ENCODE measurements around the gene CST7.

Gene CST7

GRCh38 chr20:24951536-24952083 is 2.5 kb downstream of the CST7 start:
- no peak for DNase-seq

DNA sequence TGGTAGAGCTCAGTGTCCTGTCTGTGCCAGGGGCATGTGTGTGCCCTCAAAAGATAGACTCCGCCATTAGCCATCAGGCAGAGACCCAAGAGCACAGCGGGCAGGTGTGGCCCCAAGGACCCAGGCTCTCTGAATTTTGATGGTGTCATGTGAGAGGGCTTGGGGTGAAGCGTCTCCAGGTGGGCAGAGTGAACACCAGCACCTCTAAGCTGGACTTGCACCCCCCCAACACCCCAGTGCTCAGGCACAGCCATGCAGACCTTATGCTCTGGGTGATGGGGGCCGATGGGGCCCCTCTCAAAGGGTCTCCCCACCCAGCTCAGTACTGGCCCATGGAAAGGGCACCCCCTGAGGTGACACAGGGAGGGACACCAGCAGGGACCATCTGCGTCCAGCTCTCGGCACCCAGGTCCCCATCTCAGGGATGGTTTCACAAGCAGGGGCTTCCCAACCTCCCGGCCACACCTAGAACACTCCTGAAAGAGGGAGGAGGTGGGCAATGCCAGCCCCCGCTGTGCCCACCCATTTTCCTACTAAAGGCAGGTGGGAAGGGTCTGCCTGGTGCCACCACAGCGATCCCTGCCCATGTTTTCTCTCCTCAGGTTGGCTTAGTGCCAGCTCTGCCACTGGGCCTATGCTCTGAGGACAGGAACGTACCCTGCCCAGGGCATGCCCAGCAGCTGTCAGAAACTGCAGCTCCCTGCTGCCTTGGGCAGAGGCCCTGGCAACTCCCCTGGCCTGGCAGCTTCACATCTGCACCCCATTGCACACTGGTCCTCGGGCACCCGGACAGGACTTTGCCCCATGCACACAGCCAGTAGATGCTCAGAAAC is 3.5 kb downstream of the CST7 start:
- no peak for DNase-seq

DNA sequence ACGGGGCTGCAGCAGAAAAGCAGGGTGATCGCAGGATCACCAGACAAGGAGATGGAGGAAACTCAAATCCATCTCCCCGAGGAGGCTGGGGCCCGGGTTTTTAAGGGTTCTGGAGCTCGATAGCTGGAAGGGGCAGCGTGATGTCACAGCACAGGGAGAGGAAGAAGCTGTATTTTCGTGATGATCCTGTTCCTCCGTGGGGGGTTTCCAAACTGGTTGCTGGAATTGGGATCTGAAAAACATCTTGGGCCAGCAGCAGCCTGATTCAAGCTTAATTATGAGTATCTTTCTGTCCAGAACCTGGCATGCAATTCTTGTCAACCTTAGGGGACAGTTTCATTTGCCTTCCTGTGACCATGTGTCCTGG is 4.1 kb downstream of the CST7 start:
- no peak for DNase-seq

DNA sequence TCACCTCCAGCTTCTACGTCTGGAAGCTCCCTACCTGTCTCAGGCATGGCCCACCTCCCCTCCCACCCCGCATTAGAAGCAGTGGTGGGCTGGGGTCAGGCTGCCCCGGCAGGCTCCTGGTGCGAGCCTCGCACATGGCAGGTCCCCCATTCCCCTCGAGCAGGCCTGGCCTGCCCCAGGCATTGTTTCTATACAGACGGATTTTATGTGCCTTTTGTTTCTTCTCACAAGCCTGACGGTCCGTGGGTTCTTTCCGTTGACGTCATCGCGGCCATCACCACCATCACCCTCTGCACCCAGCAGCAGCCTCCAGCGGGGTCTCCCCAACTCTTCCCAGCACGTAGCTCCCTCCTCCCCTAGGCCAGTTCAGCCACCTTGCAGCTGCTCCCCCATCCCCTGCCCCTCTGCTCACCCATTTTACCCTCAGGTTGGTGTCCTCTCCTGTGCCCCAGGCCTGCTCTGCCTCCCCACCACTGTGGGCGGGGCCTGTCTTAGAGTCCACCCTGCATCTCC is 4.6 kb downstream of the CST7 start:
- no peak for DNase-seq

DNA sequence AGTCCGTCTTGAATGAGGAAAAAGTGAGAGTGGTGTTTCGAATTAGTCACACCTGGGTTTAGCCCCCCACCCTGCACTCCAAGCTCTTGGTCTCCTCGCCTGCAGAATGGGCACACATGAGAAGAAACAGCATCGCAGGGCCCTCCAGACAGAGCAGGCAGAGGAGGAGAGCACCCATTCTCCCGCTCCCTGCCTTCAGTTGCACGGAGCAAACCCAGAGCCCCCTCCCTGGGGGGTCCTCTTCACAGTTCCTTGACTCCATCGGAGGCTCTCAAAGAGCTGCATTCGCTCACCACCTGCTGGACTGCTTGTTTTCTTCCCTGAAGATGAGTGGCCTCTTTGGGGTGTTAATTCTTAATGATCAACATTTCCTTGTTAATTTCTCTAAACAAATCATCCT is 5.1 kb downstream of the CST7 start:
- no peak for DNase-seq

DNA sequence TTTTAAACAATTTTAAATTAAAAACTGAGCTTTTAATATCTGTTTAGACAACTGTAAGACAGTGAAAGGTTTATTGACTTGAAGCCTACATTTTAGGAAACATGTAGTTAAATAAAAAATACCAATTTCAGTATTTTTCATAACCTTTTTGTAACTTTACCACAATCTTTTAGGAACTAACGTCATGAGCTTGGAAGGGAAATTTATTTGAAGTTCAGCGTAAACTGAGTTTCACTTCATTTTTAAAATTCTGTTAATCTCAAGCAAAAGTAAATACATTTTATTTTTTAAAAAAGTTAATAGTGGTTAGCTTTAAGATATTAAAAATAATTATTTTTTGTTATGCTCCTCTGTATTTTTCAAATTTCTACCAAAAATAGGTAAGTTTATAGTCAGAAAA is 5.5 kb downstream of the CST7 start:
- DNase-seq = no peak

DNA sequence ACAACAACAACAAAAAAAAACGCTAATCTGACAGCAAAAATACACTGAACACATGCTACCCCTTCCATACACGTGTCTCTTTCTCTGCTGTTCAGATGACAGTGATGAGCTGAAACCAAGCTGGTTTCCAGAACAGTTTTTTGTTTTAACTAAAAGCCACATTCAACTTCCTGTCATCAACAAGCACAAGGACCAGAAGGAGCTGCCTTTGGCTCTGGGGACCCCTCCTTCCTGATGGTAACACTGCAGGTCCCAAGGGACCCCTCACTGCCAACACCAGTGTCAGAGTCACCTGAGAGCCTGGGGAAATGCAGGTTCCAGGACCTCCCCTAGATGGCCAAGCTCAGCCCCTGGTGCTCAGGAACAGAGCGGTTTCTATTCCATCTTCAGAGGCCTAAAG is 6.0 kb downstream of the CST7 start:
- DNase-seq = no peak

DNA sequence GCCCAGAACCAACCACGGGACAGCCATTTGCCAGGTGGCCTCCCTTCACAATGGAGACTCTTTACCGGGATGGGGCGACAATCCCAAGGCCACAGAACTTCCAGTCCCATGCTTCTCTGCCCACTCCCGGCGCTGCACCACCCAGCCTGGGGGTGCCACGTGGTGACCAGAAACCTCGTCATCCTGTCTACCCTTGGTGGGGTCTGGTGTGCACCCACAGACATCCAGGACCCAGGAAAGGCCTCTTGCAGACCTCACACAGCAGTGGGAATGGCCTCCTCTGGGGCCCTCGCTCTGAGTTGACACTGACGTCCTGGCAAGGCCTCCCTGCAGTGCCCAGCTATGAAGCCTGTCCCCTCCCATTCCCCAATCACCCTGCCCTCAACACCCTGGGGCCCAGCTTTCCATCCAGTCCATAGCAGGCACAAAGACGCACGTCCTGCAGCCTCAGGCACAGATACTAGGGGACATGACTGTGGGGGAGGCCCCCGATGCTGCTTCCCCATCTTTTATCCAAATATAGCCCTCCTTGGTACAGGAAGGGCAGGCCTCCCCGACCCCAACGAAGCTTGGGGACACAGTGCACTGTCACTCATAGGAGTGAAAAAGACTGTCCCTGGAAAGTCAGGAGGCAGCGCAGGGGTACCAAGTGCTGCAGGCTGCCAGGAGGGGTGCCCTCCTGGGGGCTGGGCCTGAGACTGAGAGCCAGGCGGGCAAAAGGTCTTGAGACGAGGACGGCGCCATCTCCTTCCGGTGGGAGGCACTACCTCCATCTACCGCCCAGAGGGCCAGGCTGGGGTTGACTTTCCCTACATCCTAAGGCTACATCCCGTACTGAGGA is 7.2 kb downstream of the CST7 start:
- no peak for DNase-seq

GRCh38 chr20:24957326-24958016 is 8.4 kb downstream of the CST7 start:
- DNase-seq = no peak

- no peak for DNase-seq
Observed at GRCh38 chr20:24958506-24959385, 9.7 kb downstream of the CST7 start.

DNA sequence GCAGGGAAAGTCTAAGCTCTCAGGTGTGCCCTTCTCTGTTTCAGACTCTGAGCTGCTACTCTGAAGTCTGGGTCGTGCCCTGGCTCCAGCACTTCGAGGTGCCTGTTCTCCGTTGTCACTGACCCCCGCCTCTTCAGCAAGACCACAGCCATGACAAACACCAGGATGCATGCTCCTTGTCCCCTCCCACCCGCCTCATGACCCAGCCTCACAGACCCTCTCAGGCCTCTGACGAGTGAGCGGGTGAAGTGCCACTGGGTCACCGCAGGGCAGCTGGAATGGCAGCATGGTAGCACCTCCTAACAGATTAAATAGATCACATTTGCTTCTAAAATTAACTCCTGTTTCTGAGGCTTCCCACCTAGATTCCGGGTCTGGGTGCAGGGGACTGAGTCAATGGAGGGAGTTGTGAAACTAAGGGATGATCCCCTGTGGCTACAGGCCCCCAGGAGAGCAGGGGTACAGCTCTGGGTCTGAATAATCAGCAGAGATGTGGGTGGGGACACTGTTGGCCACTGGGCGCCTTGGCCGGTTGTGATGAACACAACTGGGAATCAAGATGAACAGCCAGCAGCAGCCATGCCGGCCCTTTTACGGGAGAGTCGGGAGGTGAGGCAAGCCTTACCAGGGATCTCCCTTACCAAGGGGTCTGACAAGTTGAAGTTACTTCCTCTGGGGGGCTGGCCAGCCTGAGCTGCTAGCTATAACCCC is 10.7 kb downstream of the CST7 start:
- DNase-seq = no peak

- no peak for DNase-seq
Observed at GRCh38 chr20:24960302-24960801, 11.3 kb downstream of the CST7 start.

GRCh38 chr20:24960861-24961260 is 11.8 kb downstream of the CST7 start:
- DNase-seq = no peak

GRCh38 chr20:24961384-24962181 is 12.5 kb downstream of the CST7 start:
- no peak for DNase-seq

GRCh38 chr20:24962182-24962492 is 13.1 kb downstream of the CST7 start:
- no peak for DNase-seq

- no peak for DNase-seq
Observed at GRCh38 chr20:24962510-24962909, 13.4 kb downstream of the CST7 start.

- no peak for DNase-seq
Observed at GRCh38 chr20:24963672-24964505, 14.8 kb downstream of the CST7 start.

GRCh38 chr20:24964506-24964840 is 15.4 kb downstream of the CST7 start:
- DNase-seq = no peak

GRCh38 chr20:24965065-24965919 is 16.2 kb downstream of the CST7 start:
- no peak for DNase-seq
